NOMO-1 treated with DMSO at 0.1 percent for 48 hours (cell line): Measurements from ENCODE around the gene TNS1.

ENCODE experiments used
- DNase-seq: peaks from one replicate; lab custom pipeline; 2025; ENCODE audit not compliant: unreplicated experiment; lab: John Stamatoyannopoulos, UW

Gene TNS1

GRCh38 chr2:217981084-217981730 is 21.6 kb downstream of the TNS1 start:
- DNase-seq, result no peak

- no peak for DNase-seq
Measured at GRCh38 chr2:217980591-217980990, 22.2 kb downstream of the TNS1 start.

- DNase-seq, result no peak
Measured at GRCh38 chr2:217980036-217980435, 22.8 kb downstream of the TNS1 start.

GRCh38 chr2:217979151-217979811 is 23.5 kb downstream of the TNS1 start:
- no peak for DNase-seq

DNA sequence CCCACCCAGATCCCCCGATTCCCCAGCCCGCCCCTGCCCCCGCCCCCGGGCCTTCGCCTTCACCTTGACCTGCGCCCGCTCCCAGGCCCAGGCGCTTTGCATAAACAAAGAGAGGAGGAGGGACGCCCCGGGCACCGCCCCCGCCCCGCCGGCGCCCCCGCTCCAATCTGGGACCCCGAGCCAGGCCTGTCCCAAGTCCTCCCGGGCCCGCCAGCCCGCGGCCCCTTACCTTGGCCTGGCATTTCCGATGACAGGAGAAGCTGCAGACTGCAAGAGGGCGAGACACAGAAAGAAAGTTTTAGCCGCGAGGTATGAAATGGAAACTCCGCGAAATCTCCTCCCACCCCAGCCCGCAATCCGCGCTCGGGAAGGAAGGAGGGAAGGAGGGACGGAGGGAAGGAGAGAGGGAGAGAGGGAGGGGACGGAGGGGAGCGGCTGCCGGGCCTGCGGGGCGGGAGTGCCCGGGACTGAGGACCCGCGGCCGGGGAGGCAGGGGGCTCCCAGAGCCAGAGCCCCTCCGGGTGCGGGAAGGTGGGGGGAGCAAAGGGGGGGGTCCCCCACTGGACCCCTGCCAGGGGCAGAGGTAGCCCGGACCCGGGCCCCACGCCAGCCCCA is 24.2 kb downstream of the TNS1 start:
- no peak for DNase-seq

DNA sequence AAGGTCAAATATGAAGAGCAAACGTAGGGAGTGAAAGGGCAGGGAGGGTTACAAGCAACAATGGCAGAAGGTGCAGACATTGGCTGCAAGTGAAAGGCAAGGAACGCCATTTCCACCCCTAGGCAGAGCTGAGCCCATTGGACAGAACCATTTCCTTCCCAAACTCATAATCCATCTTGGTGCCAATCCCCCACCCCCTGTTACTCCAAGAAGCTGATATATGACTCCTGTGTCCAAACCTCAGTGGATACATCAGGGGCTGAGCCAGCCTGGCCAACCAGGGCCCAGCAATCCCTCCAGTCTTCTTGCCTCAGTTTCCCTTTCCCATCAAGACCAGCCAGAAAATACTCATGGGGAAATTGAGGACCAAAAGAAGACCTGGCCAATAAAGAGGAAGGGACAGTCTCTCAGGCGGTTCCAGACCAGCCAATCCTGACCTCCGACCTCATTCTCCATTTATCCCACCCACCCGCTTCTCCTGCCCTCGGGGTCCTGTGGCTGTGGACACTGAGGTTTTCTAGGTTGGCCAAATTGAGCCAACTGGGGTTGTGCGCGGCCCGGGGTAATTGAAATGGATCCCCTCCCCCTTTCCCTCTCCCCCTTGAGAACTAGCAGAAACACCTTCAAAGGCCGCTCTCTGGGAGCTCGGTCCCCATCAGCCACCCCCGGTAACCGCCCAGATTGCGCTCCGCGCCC is 24.8 kb downstream of the TNS1 start:
- DNase-seq, result no peak

GRCh38 chr2:217976301-217976700 is 26.5 kb downstream of the TNS1 start:
- no peak for DNase-seq

DNA sequence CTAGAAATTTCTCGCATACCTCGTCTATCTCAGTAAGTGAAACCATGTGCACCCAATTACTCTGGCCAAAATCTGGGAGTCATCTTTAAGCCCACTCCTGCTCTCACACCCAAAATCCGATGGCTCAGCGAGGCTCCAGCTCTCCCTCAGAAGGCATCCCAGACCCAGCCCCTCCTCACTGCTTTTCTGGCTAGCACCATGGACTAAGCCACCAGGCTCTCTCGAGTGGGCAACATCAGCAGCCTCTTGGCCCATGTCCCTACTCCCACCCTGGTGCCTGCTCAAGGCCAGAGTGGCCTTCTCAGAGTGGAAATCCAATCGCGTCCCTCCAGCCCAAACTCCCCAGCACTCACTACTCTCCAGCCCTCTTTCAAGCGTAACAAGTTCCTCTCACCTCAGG is 27.2 kb downstream of the TNS1 start:
- no peak for DNase-seq

DNA sequence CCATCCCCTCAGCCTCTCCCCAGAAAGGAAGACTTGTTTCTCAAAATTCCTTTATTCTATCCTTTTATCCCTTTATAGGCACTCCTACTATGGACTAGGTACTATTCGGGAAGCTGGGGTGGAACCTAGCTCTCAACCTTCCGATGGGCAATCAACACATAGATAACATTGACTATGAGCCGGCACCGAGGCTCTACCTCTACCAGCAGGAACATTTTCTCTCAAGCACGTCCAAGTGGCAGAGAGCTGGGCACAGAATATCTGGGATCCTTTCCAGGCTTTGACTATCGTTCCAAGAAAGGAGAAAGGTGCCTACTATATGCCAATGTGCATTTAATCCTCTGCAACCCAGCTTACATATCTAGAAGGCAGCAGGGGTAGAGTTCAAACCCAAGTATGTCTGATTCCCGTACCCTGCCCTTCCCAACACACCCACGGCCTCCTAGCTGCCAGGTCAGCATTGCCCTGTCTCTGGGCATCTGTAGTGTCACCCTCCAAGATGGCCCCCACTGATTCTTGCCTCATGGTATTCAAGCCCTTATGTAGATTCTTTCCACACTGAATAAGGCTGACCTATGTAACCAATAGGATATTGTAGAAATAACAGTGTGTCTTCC is 28.3 kb downstream of the TNS1 start:
- DNase-seq, result no peak

- no peak for DNase-seq
Measured at GRCh38 chr2:217973008-217973787, 29.6 kb downstream of the TNS1 start.

- no peak for DNase-seq
Measured at GRCh38 chr2:217972490-217972889, 30.3 kb downstream of the TNS1 start.

GRCh38 chr2:217972037-217972436 is 30.8 kb downstream of the TNS1 start:
- DNase-seq, result no peak

GRCh38 chr2:217971166-217971565 is 31.6 kb downstream of the TNS1 start:
- DNase-seq, result no peak

GRCh38 chr2:217970206-217970605 is 32.6 kb downstream of the TNS1 start:
- no peak for DNase-seq

GRCh38 chr2:217969588-217969987 is 33.2 kb downstream of the TNS1 start:
- no peak for DNase-seq

DNA sequence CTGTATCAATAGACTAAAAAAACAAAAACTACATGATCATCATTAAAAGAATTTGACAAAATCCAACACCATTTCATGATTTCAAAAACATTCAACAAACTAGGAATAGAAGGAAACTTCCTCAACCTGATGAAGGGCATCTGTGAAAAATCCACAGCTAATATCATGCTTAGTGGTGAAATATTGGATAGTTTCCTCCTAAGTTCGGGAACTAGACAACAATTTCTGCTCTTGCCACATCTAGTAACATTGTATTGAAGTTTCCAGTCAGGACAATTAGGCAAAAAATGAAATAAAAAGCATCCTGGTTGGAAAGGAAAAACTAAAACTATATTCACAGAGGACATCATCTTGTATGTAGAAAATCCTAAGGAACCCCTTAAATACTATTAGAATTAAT is 34.8 kb downstream of the TNS1 start:
- no peak for DNase-seq

DNA sequence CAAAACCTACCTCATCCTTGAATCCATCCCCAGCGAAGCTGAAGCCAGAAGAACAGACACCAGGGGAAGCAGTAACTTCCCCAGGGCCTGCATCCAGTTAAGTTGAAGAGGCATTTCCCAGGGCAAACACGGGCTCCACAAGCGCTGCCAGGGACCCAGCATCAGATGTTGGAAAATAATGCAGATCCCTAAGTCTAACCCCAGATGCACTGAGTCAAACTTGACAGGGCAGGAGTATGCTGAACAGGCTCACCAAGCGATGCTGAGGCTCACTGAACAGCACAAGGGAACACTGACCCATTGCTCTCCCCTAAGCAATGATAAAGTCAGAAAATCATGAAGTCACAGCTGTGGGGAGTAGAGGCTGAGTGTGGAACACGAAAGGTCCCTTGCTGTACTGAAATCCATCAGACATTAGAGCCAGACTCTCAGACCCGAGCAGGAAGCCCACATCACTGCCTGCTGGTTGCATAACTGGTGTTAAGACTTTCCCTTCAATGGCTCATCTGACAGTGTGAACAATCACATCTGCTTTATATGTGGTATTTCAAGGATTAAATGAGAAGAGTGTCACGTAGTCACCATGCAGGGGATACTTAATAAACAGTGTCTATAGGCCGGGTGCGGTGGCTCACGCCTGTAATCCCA is 36.2 kb downstream of the TNS1 start:
- DNase-seq, result no peak

DNA sequence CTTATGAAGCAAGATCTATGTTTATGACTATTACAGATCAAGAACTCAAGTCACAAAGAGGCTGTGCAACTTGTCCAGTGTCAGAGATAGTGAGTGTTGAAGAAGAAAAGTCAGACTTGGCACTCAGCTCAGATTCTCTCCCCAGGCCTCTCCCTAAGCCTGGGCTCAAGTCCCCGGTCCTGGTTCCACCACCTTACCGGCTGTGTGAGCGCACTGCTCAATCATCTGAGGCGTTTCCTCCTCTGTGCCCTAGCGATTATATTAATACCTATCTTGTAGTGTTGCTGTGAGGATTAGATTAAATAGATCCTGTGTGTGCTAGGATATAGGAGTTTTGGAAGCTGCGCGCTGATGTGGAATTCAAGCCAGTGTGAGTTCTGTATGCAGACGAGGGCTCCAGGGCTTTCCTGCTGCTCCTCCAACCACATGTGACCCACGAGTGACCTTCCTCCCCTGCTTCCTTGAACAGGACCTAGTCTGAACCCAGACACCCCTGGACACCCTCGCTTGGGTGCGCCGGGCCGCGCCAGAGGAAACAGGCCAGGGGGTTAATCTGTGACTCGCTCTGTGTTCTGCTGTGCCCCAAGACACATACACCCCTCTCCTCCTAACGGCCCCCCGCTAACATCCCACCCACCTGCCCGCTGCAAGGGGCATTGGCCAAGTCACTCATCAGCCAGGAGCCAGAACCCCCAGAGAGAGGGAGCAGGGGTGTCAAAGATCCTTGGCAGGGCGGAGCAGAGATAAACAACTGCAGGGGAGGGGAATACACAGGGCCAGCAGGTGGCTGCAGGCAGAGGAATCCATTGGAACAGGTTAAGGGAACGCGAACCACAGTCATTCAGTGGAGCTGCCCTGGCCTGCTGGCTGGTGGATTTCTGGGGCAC is 38.3 kb downstream of the TNS1 start:
- DNase-seq, result no peak

DNA sequence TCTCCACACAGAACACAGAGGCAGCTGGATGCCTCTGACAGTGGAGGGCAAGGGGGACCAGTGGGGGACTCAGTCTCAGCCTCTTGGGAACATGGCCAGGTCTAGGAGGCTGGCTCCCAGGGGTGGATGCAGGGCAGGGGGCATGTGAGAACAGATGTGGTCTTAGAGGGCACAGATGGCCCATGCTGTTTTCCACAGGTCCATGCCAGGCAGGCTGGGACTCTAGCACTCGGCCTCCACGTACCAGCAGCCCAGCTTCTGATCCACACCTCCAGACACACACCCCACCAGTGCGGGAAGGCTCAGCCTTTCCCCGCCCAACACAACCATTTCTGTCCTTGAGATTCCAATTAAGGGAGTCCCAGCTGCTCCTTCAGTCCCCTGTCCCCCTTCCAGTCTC is 42.4 kb downstream of the TNS1 start:
- DNase-seq, result no peak
